Measurements from ENCODE around the gene CARS2. TPM values are rescaled to one million over a fixed set of nuclear protein-coding genes. Genes with fewer than 3 reads are reported as not detected.

The CARS2 gene
- total RNA-seq, 1 experiment from 2014 or later: 52.9 TPM

DNA sequence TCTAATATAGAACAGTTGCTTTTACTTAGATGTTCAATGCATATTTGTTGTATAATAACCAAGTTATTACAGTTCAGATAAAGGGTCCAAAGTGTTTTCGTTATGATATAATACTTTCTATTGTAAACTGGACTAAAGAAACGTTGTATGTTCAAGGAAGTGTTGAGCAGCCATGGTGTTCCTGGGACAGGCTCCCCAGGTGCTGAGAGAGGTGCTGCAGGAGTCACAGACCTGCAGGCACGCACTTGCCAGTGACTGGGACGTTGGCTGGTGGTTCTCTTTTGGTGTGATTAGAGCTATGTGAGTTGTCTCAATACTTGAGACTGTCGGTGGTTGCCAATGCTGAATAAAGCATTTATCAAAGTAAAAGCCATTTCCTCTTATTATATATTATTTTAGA is 17.1 kb upstream of the CARS2 start:
- intact Hi-C loops (cut with micrococcal nuclease): no loop called here
- Histone ChIP-seq H2AFZ (ENCODE audit: low read depth, low read length, poor library complexity, severe bottlenecking) (no peak overlapping the region), H3K27me3 (ENCODE audit: insufficient read depth, low read length) (no peaks in the 10 kb centered on the region), H4K20me1 (ENCODE audit: insufficient read depth) (peaks cover 4% of the 10 kb centered on the region), H3K4me3 (replicated peaks in 1 of 2; ENCODE audit: low read depth in 1 of 2, low read length in 2 of 2) (no peak overlapping the region), H3K9me3 (ENCODE audit: control insufficient read depth in 1 of 2, insufficient read depth in 1 of 2, low read depth in 1 of 2, low read length in 2 of 2) (no peaks in the 10 kb centered on the region), H3K9ac (ENCODE audit: low read length) (no peak overlapping the region), H3K36me3 (ENCODE audit: control insufficient read depth in 1 of 2, insufficient read depth in 2 of 2, low read length in 2 of 2) (peaks cover 12 to 15% of the 10 kb centered on the region in 2 experiments; a peak in 3 of 4 replicates), H3K79me2 (ENCODE audit: insufficient read depth, low read length) (peaks cover 35% of the 10 kb centered on the region), H3K4me1 (ENCODE audit: control insufficient read depth in 1 of 2, insufficient read depth in 2 of 2, low read length in 2 of 2) (no peaks in the 10 kb centered on the region), H3K27ac (ENCODE audit: low read depth, low read length) (no peak overlapping the region), H3K4me2 (ENCODE audit: low read length) (no peak overlapping the region), H3K9me2 (ENCODE audit: insufficient read depth) (no peaks in the 10 kb centered on the region)
- RAD21 ChIA-PET (ENCODE audit: low non-redundant PET in 1 of 2, low total read pairs in 2 of 2, uncharacterized antibody in 2 of 2, unreplicated experiment in 2 of 2): no interaction called here
- DNase-seq (ENCODE audit: low read depth, low spot score): no peak
- POLR2A ChIA-PET: interaction anchor here (2.8 kb wide), 1 partner anchor 11 kb away, joined by 13 read pairs; no protein-coding TSS in a partner anchor
- BruUV-seq (replicated peaks): no TSS peak
- TF ChIP-seq SIN3A (IDR thresholded peaks at IDR 0.05; ENCODE audit: low read depth) (no peak), POLR2A (IDR thresholded peaks at IDR 0.05; ENCODE audit: borderline replicate concordance, extremely low read depth, insufficient read depth, insufficient read length) (no peak), ZFX (IDR thresholded peaks at IDR 0.05) (no peak), YY1 (IDR thresholded peaks at IDR 0.05; ENCODE audit: extremely low read depth, insufficient replicate concordance, low read depth, low read length) (no peak), FOSL1 (IDR thresholded peaks at IDR 0.05; ENCODE audit: low read depth) (no peak), JUND (IDR thresholded peaks at IDR 0.05) (no peak)
- TF ChIP-seq, protein P1, sequence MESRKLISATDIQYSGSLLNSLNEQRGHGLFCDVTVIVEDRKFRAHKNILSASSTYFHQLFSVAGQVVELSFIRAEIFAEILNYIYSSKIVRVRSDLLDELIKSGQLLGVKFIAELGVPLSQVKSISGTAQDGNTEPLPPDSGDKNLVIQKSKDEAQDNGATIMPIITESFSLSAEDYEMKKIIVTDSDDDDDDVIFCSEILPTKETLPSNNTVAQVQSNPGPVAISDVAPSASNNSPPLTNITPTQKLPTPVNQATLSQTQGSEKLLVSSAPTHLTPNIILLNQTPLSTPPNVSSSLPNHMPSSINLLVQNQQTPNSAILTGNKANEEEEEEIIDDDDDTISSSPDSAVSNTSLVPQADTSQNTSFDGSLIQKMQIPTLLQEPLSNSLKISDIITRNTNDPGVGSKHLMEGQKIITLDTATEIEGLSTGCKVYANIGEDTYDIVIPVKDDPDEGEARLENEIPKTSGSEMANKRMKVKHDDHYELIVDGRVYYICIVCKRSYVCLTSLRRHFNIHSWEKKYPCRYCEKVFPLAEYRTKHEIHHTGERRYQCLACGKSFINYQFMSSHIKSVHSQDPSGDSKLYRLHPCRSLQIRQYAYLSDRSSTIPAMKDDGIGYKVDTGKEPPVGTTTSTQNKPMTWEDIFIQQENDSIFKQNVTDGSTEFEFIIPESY (IDR thresholded peaks at IDR 0.05; ENCODE audit: extremely low read depth, insufficient replicate concordance, low read length): no peak
- ATAC-seq: no peak
- CTCF ChIA-PET: no interaction called here

DNA sequence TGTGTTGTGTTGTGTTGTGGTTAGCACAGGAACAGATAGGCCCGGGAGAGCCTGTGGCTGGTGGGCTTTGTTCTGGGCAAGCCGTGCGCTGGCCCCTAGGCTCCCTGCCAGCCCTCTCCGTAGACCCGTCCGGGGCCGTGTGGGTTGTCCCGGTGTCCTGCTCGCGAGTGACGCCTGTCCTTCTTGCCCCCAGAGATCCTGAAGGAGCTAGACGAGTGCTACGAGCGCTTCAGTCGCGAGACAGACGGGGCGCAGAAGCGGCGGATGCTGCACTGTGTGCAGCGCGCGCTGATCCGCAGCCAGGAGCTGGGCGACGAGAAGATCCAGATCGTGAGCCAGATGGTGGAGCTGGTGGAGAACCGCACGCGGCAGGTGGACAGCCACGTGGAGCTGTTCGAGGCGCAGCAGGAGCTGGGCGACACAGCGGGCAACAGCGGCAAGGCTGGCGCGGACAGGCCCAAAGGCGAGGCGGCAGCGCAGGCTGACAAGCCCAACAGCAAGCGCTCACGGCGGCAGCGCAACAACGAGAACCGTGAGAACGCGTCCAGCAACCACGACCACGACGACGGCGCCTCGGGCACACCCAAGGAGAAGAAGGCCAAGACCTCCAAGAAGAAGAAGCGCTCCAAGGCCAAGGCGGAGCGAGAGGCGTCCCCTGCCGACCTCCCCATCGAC is 13.3 kb upstream of the CARS2 start:
- ATAC-seq (no peak), DNase-seq (ENCODE audit: low read depth, low spot score) (no peak)
- Histone ChIP-seq H3K36me3 (ENCODE audit: control insufficient read depth in 1 of 2, insufficient read depth in 2 of 2, low read length in 2 of 2) (peaks cover 12 to 15% of the 10 kb centered on the region in 2 experiments; a peak in 3 of 4 replicates), H3K9me3 (ENCODE audit: control insufficient read depth in 1 of 2, insufficient read depth in 1 of 2, low read depth in 1 of 2, low read length in 2 of 2) (no peaks in the 10 kb centered on the region), H3K4me2 (ENCODE audit: low read length) (no peak overlapping the region), H3K27me3 (ENCODE audit: insufficient read depth, low read length) (no peaks in the 10 kb centered on the region), H4K20me1 (ENCODE audit: insufficient read depth) (peaks cover 26% of the 10 kb centered on the region), H3K27ac (ENCODE audit: low read depth, low read length) (no peak overlapping the region), H3K4me3 (replicated peaks in 1 of 2; ENCODE audit: low read depth in 1 of 2, low read length in 2 of 2) (no peak overlapping the region), H3K4me1 (ENCODE audit: control insufficient read depth in 1 of 2, insufficient read depth in 2 of 2, low read length in 2 of 2) (peaks cover 9 to 14% of the 10 kb centered on the region in 2 experiments; a peak in 3 of 4 replicates), H2AFZ (ENCODE audit: low read depth, low read length, poor library complexity, severe bottlenecking) (no peak overlapping the region), H3K9ac (ENCODE audit: low read length) (no peak overlapping the region), H3K79me2 (ENCODE audit: insufficient read depth, low read length) (peaks cover 68% of the 10 kb centered on the region), H3K9me2 (ENCODE audit: insufficient read depth) (no peaks in the 10 kb centered on the region)
- ChIA-PET CTCF (no interaction called here), RAD21 (ENCODE audit: low non-redundant PET in 1 of 2, low total read pairs in 2 of 2, uncharacterized antibody in 2 of 2, unreplicated experiment in 2 of 2) (no interaction called here), POLR2A (no interaction called here)
- BruUV-seq (replicated peaks): no TSS peak
- intact Hi-C loops (cut with micrococcal nuclease): loop anchor here (10.0 kb wide), 1 partner anchor 246 kb away; no protein-coding TSS in a partner anchor
- no peak for TF ChIP-seq CBX3 (IDR thresholded peaks at IDR 0.05; ENCODE audit: low read depth)
- TF ChIP-seq, protein P2, sequence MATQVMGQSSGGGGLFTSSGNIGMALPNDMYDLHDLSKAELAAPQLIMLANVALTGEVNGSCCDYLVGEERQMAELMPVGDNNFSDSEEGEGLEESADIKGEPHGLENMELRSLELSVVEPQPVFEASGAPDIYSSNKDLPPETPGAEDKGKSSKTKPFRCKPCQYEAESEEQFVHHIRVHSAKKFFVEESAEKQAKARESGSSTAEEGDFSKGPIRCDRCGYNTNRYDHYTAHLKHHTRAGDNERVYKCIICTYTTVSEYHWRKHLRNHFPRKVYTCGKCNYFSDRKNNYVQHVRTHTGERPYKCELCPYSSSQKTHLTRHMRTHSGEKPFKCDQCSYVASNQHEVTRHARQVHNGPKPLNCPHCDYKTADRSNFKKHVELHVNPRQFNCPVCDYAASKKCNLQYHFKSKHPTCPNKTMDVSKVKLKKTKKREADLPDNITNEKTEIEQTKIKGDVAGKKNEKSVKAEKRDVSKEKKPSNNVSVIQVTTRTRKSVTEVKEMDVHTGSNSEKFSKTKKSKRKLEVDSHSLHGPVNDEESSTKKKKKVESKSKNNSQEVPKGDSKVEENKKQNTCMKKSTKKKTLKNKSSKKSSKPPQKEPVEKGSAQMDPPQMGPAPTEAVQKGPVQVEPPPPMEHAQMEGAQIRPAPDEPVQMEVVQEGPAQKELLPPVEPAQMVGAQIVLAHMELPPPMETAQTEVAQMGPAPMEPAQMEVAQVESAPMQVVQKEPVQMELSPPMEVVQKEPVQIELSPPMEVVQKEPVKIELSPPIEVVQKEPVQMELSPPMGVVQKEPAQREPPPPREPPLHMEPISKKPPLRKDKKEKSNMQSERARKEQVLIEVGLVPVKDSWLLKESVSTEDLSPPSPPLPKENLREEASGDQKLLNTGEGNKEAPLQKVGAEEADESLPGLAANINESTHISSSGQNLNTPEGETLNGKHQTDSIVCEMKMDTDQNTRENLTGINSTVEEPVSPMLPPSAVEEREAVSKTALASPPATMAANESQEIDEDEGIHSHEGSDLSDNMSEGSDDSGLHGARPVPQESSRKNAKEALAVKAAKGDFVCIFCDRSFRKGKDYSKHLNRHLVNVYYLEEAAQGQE (IDR thresholded peaks at IDR 0.05; ENCODE audit: low read depth): no peak
- no peak for TF ChIP-seq SIN3A (IDR thresholded peaks at IDR 0.05; ENCODE audit: low read depth)
- no peak for TF ChIP-seq RAD21 (IDR thresholded peaks at IDR 0.05; ENCODE audit: low read depth)
- TF ChIP-seq, protein P3, sequence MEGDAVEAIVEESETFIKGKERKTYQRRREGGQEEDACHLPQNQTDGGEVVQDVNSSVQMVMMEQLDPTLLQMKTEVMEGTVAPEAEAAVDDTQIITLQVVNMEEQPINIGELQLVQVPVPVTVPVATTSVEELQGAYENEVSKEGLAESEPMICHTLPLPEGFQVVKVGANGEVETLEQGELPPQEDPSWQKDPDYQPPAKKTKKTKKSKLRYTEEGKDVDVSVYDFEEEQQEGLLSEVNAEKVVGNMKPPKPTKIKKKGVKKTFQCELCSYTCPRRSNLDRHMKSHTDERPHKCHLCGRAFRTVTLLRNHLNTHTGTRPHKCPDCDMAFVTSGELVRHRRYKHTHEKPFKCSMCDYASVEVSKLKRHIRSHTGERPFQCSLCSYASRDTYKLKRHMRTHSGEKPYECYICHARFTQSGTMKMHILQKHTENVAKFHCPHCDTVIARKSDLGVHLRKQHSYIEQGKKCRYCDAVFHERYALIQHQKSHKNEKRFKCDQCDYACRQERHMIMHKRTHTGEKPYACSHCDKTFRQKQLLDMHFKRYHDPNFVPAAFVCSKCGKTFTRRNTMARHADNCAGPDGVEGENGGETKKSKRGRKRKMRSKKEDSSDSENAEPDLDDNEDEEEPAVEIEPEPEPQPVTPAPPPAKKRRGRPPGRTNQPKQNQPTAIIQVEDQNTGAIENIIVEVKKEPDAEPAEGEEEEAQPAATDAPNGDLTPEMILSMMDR (IDR thresholded peaks at IDR 0.05 in 2 of 3, conservative IDR thresholded peaks at IDR 0.05 in 1 of 3; ENCODE audit: borderline replicate concordance in 1 of 3, insufficient read depth in 1 of 3, low read depth in 2 of 3, low read length in 2 of 3): no peak
- no peak for TF ChIP-seq YY1 (IDR thresholded peaks at IDR 0.05; ENCODE audit: extremely low read depth, insufficient replicate concordance, low read depth, low read length)
- no peak for TF ChIP-seq ZFX (IDR thresholded peaks at IDR 0.05)

All from HCT116 (cell line).